Neuronal stem cell (in vitro differentiated cells): ENCODE data around the gene TWNK.

Experiments
- DNase-seq: peaks from one replicate; pipeline ENCODE4 v3.0.0-alpha.2; 2013; ENCODE audit warnings: low spot score
- H2AFZ ChIP-seq: one replicate; pipeline ENCODE4 v1.6.1; 2013; ENCODE audit warnings: mild to moderate bottlenecking, low read length, inconsistent platforms
- H2AK5ac ChIP-seq: 2 replicates; pipeline ENCODE4 v1.6.1; 2013; ENCODE audit warnings: low read depth, mild to moderate bottlenecking, inconsistent platforms, low read length, moderate library complexity, mixed read lengths
- H2BK120ac ChIP-seq: 2 replicates; pipeline ENCODE4 v1.6.1; 2013; ENCODE audit warnings: low read depth, mild to moderate bottlenecking, inconsistent platforms, low read length, moderate library complexity, mixed read lengths
- H2BK12ac ChIP-seq: one replicate; pipeline ENCODE4 v1.6.1; 2013; ENCODE audit warnings: low read length, inconsistent platforms
- H2BK15ac ChIP-seq: 2 replicates; pipeline ENCODE4 v1.6.1; 2013; ENCODE audit warnings: mild to moderate bottlenecking, low read length, inconsistent platforms, mixed read lengths
- H2BK5ac ChIP-seq: one replicate; pipeline ENCODE4 v1.6.1; 2013; ENCODE audit warnings: inconsistent platforms, mild to moderate bottlenecking, low read length, moderate library complexity
- H3K14ac ChIP-seq: one replicate; pipeline ENCODE4 v1.6.1; 2013; ENCODE audit warnings: low read length, inconsistent platforms
- H3K18ac ChIP-seq: 2 replicates; pipeline ENCODE4 v1.6.1; 2013; ENCODE audit warnings: low read length, inconsistent platforms
- H3K23ac ChIP-seq: 2 replicates; pipeline ENCODE4 v1.6.1; 2013; ENCODE audit warnings: low read depth, mild to moderate bottlenecking, mixed read lengths, low read length, inconsistent platforms; ENCODE audit not compliant: poor library complexity
- H3K27ac ChIP-seq: replicated peaks from 3 replicates; pipeline ENCODE4 v1.5.1; 2013; ENCODE audit warnings: low read length, inconsistent platforms
- H3K27me3 ChIP-seq, 3 experiments: 2 replicates each; pipeline ENCODE4 v1.6.1; 2013; ENCODE audit warnings: low read length in 3 of 3, mild to moderate bottlenecking in 2 of 3, inconsistent platforms in 1 of 3, low read depth in 1 of 3, mixed read lengths in 1 of 3, moderate library complexity in 1 of 3; ENCODE audit not compliant: control insufficient read depth in 3 of 3, insufficient read depth in 3 of 3
- H3K36me3 ChIP-seq, 2 donors: replicated peaks in 1 of 2; 2 replicates each; pipeline ENCODE4 v1.6.1; 2013; ENCODE audit warnings: low read length in 2 of 2; ENCODE audit not compliant: control insufficient read depth in 2 of 2, insufficient read depth in 2 of 2
- H3K4ac ChIP-seq: 2 replicates; pipeline ENCODE4 v1.6.1; 2013; ENCODE audit warnings: inconsistent platforms, mild to moderate bottlenecking, low read length, moderate library complexity
- H3K4me1 ChIP-seq, 2 donors: 1 replicate in 1 of 2; 2 replicates in 1 of 2; pipeline ENCODE4 v1.6.1; 2013; ENCODE audit warnings: low read length in 2 of 2, low read depth in 1 of 2; ENCODE audit not compliant: control insufficient read depth in 2 of 2, insufficient read depth in 1 of 2
- H3K4me2 ChIP-seq: one replicate; pipeline ENCODE4 v1.6.1; 2013; ENCODE audit warnings: mild to moderate bottlenecking, low read length, inconsistent platforms; ENCODE audit not compliant: insufficient read depth, poor library complexity, severe bottlenecking
- H3K4me3 ChIP-seq, 2 donors: 2 replicates each; pipeline ENCODE4 v1.5.1; 2013; ENCODE audit warnings: low read length in 2 of 2, mild to moderate bottlenecking in 2 of 2, inconsistent platforms in 1 of 2, moderate library complexity in 1 of 2
- H3K79me1 ChIP-seq: one replicate; pipeline ENCODE4 v1.6.1; 2013; ENCODE audit warnings: low read depth, mild to moderate bottlenecking, inconsistent platforms, low read length, moderate library complexity
- H3K9ac ChIP-seq: one replicate; pipeline ENCODE4 v1.6.1; 2013; ENCODE audit warnings: mild to moderate bottlenecking, low read depth, low read length, inconsistent platforms; ENCODE audit not compliant: poor library complexity
- H3K9me3 ChIP-seq, 2 donors: replicated peaks in 1 of 2; 2 replicates each; pipeline versions ENCODE3 to v1.6.1; 2013; ENCODE audit warnings: low read length in 2 of 2, mild to moderate bottlenecking in 2 of 2, inconsistent platforms in 1 of 2, low read depth in 1 of 2, mixed read lengths in 1 of 2, moderate library complexity in 1 of 2; ENCODE audit not compliant: control insufficient read depth in 2 of 2, insufficient read depth in 1 of 2
- H4K8ac ChIP-seq: one replicate; pipeline ENCODE4 v1.6.1; 2013; ENCODE audit warnings: low read depth, mild to moderate bottlenecking, inconsistent platforms, low read length, moderate library complexity
- H4K91ac ChIP-seq: one replicate; pipeline ENCODE4 v1.6.1; 2013; ENCODE audit warnings: low read length, low read depth, mild to moderate bottlenecking, inconsistent platforms; ENCODE audit not compliant: poor library complexity
- WGBS, 2 donors: extraction: QIAGEN DNeasy Blood & Tissue Kit; methylation state at CpG; one replicate each; pipeline ENCODE4 v1.1.7; 2013; ENCODE audit warnings: missing lambda C conversion rate in 2 of 2, mixed read lengths in 1 of 2; ENCODE audit not compliant: insufficient read length in 2 of 2, insufficient replicate concordance in 1 of 2; ENCODE audit errors: extremely low coverage in 2 of 2; 5-methylcytosine and 5-hydroxymethylcytosine counted together

TWNK gene

DNA sequence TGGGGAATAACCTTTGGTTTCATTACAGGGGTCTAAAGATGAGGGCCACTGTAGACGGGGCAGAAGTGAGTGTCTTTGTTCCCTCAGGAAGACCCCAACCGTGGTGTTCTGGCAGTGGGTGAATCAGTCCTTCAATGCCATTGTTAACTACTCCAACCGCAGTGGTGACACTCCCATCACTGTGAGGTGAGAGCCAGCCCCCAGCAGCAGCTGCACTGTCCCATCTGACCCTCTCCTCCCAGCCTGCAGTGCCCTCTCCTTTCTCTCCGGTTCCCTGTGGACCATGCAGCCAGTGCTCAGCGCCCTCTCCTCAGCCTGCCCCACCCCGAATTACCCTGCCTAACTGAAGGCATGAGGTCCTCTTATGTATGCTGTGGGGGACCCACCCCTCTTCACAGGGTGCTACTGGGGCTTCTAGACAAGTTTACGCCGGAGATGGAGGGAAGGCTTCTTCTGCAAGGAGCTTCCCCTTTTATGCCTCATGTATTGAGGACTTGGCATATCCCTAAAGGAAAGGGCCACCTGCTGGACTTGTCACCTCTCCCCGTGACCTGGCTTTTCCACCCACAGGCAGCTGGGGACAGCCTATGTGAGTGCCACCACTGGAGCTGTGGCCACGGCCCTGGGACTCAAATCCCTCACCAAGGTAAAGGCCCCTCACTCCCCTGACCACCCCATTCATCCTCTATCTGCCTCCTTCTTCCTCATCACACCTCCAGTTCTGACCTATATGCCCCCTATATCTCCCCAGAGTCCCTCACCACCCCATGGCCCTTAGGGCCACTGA lies 48.8 kb downstream of the TWNK start:
- Histone ChIP-seq H3K36me3 (no peaks in the 10 kb centered on the region), H3K18ac (peak overlapping the region; percentile 33), H3K27me3 (peaks cover 11 to 50% (median 38%) of the 10 kb centered on the region in 3 experiments), H3K9me3 (peaks cover 0 to 2% of the 10 kb centered on the region in 2 donors), H2BK12ac (no peak overlapping the region), H3K27ac (no peak overlapping the region), H3K4ac (no peak overlapping the region), H2AK5ac (peak overlapping the region; percentile 41), H3K79me1 (no peaks in the 10 kb centered on the region), H2BK5ac (no peak overlapping the region), H4K91ac (no peak overlapping the region), H3K9ac (no peak overlapping the region), H2BK120ac (no peak overlapping the region), H3K14ac (no peak overlapping the region), H4K8ac (no peak overlapping the region), H3K4me1 (peaks cover 18% of the 10 kb centered on the region in 2 donors), H2BK15ac (peak overlapping the region; percentile 4), H3K4me2 (no peak overlapping the region), H2AFZ (no peak overlapping the region), H3K4me3 (no peak overlapping the region), H3K23ac (no peak overlapping the region)
- no peak for DNase-seq
- WGBS, 2 donors: no CpG with 5 or more reads among the region's 10 CpGs

DNA sequence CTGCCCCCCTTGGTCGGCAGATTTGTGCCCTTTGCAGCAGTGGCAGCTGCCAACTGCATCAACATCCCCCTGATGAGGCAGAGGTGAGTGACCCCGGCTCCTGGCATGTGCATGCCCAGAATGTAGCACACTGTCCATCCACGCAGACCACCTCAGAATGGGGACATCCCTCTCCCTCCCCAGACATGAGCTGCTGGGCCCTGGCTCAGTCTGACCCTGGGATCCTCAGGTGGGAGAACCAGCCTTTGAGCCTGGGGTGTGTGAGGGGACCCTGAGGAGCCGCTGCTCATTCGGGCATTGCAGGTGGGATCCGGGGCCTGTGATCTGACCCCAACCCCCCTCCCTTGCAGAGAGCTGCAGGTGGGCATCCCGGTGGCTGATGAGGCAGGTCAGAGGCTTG lies 49.4 kb downstream of the TWNK start:
- no peak overlapping the region for H3K27ac ChIP-seq
- H2BK15ac ChIP-seq: no peak overlapping the region
- peaks cover 13 to 14% of the 10 kb centered on the region in 2 donors for H3K4me1 ChIP-seq
- H3K4me3 ChIP-seq: no peak overlapping the region
- H3K27me3 ChIP-seq: peaks cover 7 to 44% (median 32%) of the 10 kb centered on the region in 3 experiments
- H3K36me3 ChIP-seq: no peaks in the 10 kb centered on the region
- no peak overlapping the region for H2BK12ac ChIP-seq
- H3K18ac ChIP-seq: peak overlapping the region; percentile 33
- no peak overlapping the region for H4K8ac ChIP-seq
- peak overlapping the region; percentile 41 for H2AK5ac ChIP-seq
- H3K9me3 ChIP-seq: peaks cover 0 to 2% of the 10 kb centered on the region in 2 donors
- H3K9ac ChIP-seq: no peak overlapping the region
- H3K4me2 ChIP-seq: no peak overlapping the region
- no CpG with 5 or more reads among the region's 7 CpGs for whole genome bisulfite sequencing, 2 donors
- no peak overlapping the region for H2AFZ ChIP-seq
- no peak overlapping the region for H2BK120ac ChIP-seq
- no peak overlapping the region for H3K4ac ChIP-seq
- DNase-seq: no peak
- H3K79me1 ChIP-seq: no peaks in the 10 kb centered on the region
- H3K14ac ChIP-seq: no peak overlapping the region
- no peak overlapping the region for H2BK5ac ChIP-seq
- H4K91ac ChIP-seq: no peak overlapping the region
- H3K23ac ChIP-seq: no peak overlapping the region

DNA sequence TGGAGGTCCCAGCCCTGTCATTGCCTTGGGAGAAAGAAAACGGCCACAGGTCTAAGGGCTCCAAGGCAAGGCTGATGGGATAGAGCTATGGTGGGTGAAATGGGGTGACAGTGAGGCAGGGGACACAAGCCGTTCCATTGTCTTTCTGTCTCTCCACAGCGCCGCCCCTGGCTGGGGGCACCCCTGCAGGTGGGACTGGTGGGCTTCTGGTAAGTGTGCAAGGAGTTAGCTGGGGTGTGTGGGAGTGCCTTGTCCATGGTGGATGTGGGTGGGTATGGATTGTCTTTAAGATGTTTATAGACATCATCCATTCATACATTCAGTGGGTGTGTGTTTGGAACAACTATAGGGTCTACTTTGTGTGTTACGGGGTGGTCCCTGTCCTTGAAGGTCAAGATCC lies 51.1 kb downstream of the TWNK start:
- Histone ChIP-seq H3K23ac (no peak overlapping the region), H3K4me1 (peaks cover 8 to 10% of the 10 kb centered on the region in 2 donors), H3K4ac (no peak overlapping the region), H4K91ac (no peak overlapping the region), H3K27ac (no peak overlapping the region), H3K79me1 (no peaks in the 10 kb centered on the region), H2BK12ac (no peak overlapping the region), H3K14ac (no peak overlapping the region), H2BK120ac (no peak overlapping the region), H3K9ac (no peak overlapping the region), H3K27me3 (peaks cover 0 to 28% (median 16%) of the 10 kb centered on the region in 3 experiments), H3K4me3 (no peak overlapping the region), H2AFZ (no peak overlapping the region), H2BK5ac (no peak overlapping the region), H2BK15ac (no peak overlapping the region), H2AK5ac (no peak overlapping the region), H3K4me2 (no peak overlapping the region), H4K8ac (no peak overlapping the region), H3K9me3 (peaks cover 0 to 2% of the 10 kb centered on the region in 2 donors), H3K36me3 (no peaks in the 10 kb centered on the region), H3K18ac (no peak overlapping the region)
- WGBS, 2 donors: no CpG with 5 or more reads among the region's 5 CpGs
- no peak for DNase-seq

DNA sequence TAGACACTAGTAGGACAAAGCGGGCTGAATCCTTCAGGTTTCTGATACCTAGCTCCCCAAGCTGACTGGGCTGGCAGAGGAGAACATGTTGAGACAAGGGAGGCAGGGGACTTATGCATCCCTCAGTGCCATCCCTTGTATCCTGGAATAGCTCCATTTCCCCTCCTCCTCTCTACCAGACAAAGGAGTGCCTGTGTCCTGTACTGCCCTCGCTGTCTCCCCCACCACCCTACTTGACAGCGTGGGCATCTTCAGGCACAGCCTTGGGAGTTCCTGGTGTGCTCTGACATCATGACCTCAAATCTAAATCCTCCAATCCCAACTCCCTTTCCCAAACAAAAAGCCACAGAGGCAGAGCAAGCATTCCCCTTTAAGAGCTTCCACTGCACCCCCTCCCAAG lies 52.7 kb downstream of the TWNK start:
- Histone ChIP-seq H3K18ac (no peak overlapping the region), H2BK120ac (no peak overlapping the region), H3K36me3 (no peaks in the 10 kb centered on the region), H2AFZ (no peak overlapping the region), H3K4me1 (peaks cover 9 to 18% of the 10 kb centered on the region in 2 donors), H4K91ac (no peak overlapping the region), H3K9me3 (peaks cover 0 to 2% of the 10 kb centered on the region in 2 donors), H3K4me3 (no peak overlapping the region), H2BK15ac (no peak overlapping the region), H3K79me1 (no peaks in the 10 kb centered on the region), H4K8ac (no peak overlapping the region), H3K27ac (no peak overlapping the region), H2AK5ac (no peak overlapping the region), H3K27me3 (peaks cover 0 to 23% (median 9%) of the 10 kb centered on the region in 3 experiments), H2BK5ac (no peak overlapping the region), H3K4ac (no peak overlapping the region), H3K4me2 (no peak overlapping the region), H2BK12ac (no peak overlapping the region), H3K23ac (no peak overlapping the region), H3K9ac (no peak overlapping the region), H3K14ac (no peak overlapping the region)
- no CpG with 5 or more reads among the region's 3 CpGs for WGBS, 2 donors
- DNase-seq: no peak
